Upper lobe of left lung (tissue), 4 donors: Measurements from ENCODE around the gene GALNT2.

Experiments
- CTCF ChIP-seq, 6 experiments: fragments of 450-650 bp in 4 of 6; fragments of 200-600 bp in 2 of 6; sonication (generic) in 2 of 6; IDR thresholded peaks; one replicate each; pipeline ENCODE4 v1.5.1; 2016 to 2019; ENCODE audit warnings: antibody characterized with exemption in 6 of 6
- EP300 ChIP-seq, 4 donors: sonication (generic); formaldehyde crosslinking; IDR thresholded peaks; one replicate each; pipeline ENCODE4 v1.5.1; 2017; ENCODE audit warnings: antibody characterized with exemption in 4 of 4, control low read depth in 2 of 4
- POLR2A ChIP-seq, 4 donors: fragments of 450-650 bp; IDR thresholded peaks; one replicate each; pipeline ENCODE4 v1.5.1; 2016 to 2017; ENCODE audit warnings: antibody characterized with exemption in 4 of 4, mild to moderate bottlenecking in 2 of 4
- POLR2AphosphoS5 ChIP-seq, 2 donors: sonication (generic); formaldehyde crosslinking; IDR thresholded peaks; one replicate each; pipeline ENCODE4 v1.5.1; 2017; ENCODE audit warnings: antibody characterized with exemption in 2 of 2

- TF ChIP-seq POLR2A (IDR thresholded peaks at IDR 0.05), result no peak
- no peak for TF ChIP-seq CTCF (IDR thresholded peaks at IDR 0.05)
- no peak for TF ChIP-seq EP300 (IDR thresholded peaks at IDR 0.05)
- TF ChIP-seq POLR2AphosphoS5 (IDR thresholded peaks at IDR 0.05), result no peak
Observed at GRCh38 chr1:230195199-230195598, 128.2 kb downstream of the GALNT2 start.
